WI38 (cell line): Measurements from ENCODE around the gene PRPF4.

Experiments used
- H3K4me3 ChIP-seq: 2 replicates; pipeline ENCODE4 v1.5.1; 2011; ENCODE audit warnings: low read depth, mild to moderate bottlenecking, control low read depth, low read length
- TF ChIP-seq, protein P1 (sequence below): IDR thresholded peaks from 2 replicates; pipeline ENCODE4 v1.5.1; 2012; ENCODE audit warnings: low read depth, mild to moderate bottlenecking, control low read depth, low read length

The PRPF4 gene

DNA sequence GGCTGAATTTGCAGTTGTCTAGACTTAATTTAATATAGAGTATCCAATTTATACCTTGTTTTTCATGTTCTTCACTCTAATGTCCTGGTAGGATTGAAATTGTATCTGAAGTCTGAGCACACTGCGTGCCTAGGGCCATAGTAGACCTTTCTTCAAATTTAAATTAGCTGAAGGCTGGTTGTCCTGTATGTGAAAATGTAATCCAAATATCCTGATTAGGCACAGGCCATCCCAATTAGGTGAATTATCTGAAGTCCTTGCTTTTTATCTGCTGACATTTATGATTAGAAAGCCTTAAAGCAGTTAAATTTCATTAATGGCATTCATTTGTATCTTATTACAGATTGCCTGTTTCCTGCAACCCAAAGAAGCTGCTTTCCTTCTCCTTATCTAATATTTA is 20.5 kb upstream of the PRPF4 start:
- no peak overlapping the region for H3K4me3 ChIP-seq
- TF ChIP-seq, protein P1, sequence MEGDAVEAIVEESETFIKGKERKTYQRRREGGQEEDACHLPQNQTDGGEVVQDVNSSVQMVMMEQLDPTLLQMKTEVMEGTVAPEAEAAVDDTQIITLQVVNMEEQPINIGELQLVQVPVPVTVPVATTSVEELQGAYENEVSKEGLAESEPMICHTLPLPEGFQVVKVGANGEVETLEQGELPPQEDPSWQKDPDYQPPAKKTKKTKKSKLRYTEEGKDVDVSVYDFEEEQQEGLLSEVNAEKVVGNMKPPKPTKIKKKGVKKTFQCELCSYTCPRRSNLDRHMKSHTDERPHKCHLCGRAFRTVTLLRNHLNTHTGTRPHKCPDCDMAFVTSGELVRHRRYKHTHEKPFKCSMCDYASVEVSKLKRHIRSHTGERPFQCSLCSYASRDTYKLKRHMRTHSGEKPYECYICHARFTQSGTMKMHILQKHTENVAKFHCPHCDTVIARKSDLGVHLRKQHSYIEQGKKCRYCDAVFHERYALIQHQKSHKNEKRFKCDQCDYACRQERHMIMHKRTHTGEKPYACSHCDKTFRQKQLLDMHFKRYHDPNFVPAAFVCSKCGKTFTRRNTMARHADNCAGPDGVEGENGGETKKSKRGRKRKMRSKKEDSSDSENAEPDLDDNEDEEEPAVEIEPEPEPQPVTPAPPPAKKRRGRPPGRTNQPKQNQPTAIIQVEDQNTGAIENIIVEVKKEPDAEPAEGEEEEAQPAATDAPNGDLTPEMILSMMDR, result no peak

- no peak overlapping the region for H3K4me3 ChIP-seq
- TF ChIP-seq, protein P1, result no peak
Measured at GRCh38 chr9:113255438-113255837, 20.0 kb upstream of the PRPF4 start.

GRCh38 chr9:113257863-113258262 is 17.6 kb upstream of the PRPF4 start:
- TF ChIP-seq, protein P1, result no peak
- no peak overlapping the region for H3K4me3 ChIP-seq

- H3K4me3 ChIP-seq, result no peak overlapping the region
- TF ChIP-seq, protein P1, result no peak
Measured at GRCh38 chr9:113258282-113258681, 17.2 kb upstream of the PRPF4 start.

DNA sequence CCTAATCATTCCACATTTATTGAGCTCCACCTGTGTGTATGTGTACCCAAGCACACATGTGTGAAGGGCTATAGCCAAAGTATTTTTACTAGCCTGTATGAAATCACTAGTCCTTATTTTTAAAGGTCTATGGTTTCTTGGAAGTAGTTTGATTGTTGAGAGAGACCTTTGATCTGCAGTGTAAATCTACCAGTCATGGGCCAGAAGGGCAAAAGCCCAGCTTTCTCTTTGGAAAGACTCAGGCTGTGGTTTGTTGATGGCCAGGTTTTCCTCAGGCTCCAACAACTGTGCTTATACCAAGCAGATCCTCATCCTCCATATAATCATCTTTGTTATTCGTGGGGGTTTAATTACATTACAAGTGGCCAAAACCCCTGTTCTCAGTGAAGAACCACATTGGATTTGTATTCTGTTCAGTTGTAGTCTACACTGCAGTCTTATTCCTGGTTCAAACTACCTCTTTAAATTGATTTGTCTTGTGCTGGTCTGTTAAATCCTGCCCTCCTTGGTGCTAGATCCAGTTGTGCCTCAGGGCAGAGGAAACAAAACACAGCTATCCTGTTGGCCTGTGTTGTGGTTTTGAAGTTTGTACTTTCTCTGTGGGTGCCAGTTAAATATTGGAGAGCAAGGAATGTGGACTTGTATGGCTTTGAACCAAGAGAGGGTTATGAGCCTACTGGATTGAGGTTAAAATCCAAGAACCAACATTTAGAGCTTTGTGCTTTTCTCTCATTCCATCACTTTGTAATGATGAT is 13.4 kb upstream of the PRPF4 start:
- H3K4me3 ChIP-seq, result no peak overlapping the region
- TF ChIP-seq, protein P1, result no peak

GRCh38 chr9:113266174-113266573 is 9.3 kb upstream of the PRPF4 start:
- no peak overlapping the region for H3K4me3 ChIP-seq
- TF ChIP-seq, protein P1, result no peak

GRCh38 chr9:113267911-113268566 is 7.4 kb upstream of the PRPF4 start:
- no peak overlapping the region for H3K4me3 ChIP-seq
- TF ChIP-seq, protein P1, result no peak
